A673 (cell line): ENCODE results near the gene COBL. TPM values are rescaled to one million over a fixed set of nuclear protein-coding genes. Genes with fewer than 3 reads are reported as not detected.

Source experiments
- BruUV-seq: library from RNA; stranded (reverse); fragments of 400-500 nt; replicated peaks from 2 replicates; lab custom pipeline; 2021; lab: Mats Ljungman, UMichigan
- CTCF ChIA-PET: fragments of 300-600 bp; sonication (Branson Sonifier 250); formaldehyde crosslinking; loops from one replicate; lab custom pipeline; 2022; ENCODE audit warnings: antibody characterized with exemption; lab: Charles Lee
- POLR2A ChIA-PET: fragments of 300-600 bp; sonication (Branson Sonifier 250); formaldehyde crosslinking; loops from one replicate; lab custom pipeline; 2022; ENCODE audit warnings: antibody characterized with exemption; ENCODE audit not compliant: low non-redundant PET; lab: Charles Lee
- DNase-seq: peaks from one replicate; pipeline ENCODE4 v3.0.0-alpha.2; 2015; ENCODE audit warnings: low spot score
- H3K27ac ChIP-seq: fragments of 200-600 bp; sonication (generic); 2 replicates; pipeline ENCODE4 v1.5.1; 2016; ENCODE audit warnings: mixed run types, low read depth, mild to moderate bottlenecking, mixed read lengths, antibody characterized with exemption, low read length; ENCODE audit not compliant: poor library complexity, severe bottlenecking
- H3K27me3 ChIP-seq: fragments of 200-600 bp; sonication (generic); replicated peaks from 2 replicates; pipeline ENCODE4 v1.6.1; 2017; ENCODE audit warnings: mixed run types, low read depth, mild to moderate bottlenecking, mixed read lengths, antibody characterized with exemption, low read length; ENCODE audit not compliant: insufficient read depth, poor library complexity
- H3K36me3 ChIP-seq: fragments of 200-600 bp; sonication (generic); 2 replicates; pipeline ENCODE4 v1.6.1; 2016; ENCODE audit warnings: mixed run types, mild to moderate bottlenecking, mixed read lengths, antibody characterized with exemption, low read length; ENCODE audit not compliant: insufficient read depth, poor library complexity, severe bottlenecking
- H3K4me1 ChIP-seq: fragments of 200-600 bp; sonication (generic); 2 replicates; pipeline ENCODE4 v1.6.1; 2017; ENCODE audit warnings: mixed run types, mild to moderate bottlenecking, mixed read lengths, antibody characterized with exemption, low read length; ENCODE audit not compliant: insufficient read depth, poor library complexity, severe bottlenecking
- H3K4me3 ChIP-seq: fragments of 200-600 bp; sonication (generic); 2 replicates; pipeline ENCODE4 v1.5.1; 2016; ENCODE audit warnings: low read depth, mixed run types, mild to moderate bottlenecking, mixed read lengths, low read length; ENCODE audit not compliant: poor library complexity, severe bottlenecking
- H3K9me3 ChIP-seq: fragments of 200-600 bp; sonication (generic); 2 replicates; pipeline ENCODE4 v1.6.1; 2016; ENCODE audit warnings: mixed run types, low read depth, mild to moderate bottlenecking, mixed read lengths, antibody characterized with exemption, low read length; ENCODE audit not compliant: poor library complexity, severe bottlenecking
- EZH2 ChIP-seq: fragments of 200-600 bp; sonication (generic); IDR thresholded peaks from 2 replicates; pipeline ENCODE4 v1.6.1; 2017; ENCODE audit warnings: borderline replicate concordance, low read depth, mild to moderate bottlenecking, mixed read lengths, antibody characterized with exemption, low read length; ENCODE audit not compliant: poor library complexity, severe bottlenecking
- intact Hi-C: fragments of 100-400 bp; cut with micrococcal nuclease; formaldehyde crosslinking; loops from one replicate; pipeline ENCODE4 v1.10.0; 2022; ENCODE audit not compliant: unreplicated experiment
- total RNA-seq: library from RNA; stranded (reverse); gene quantifications from 2 replicates; pipeline ENCODE4 v1.2.3, GENCODE V29; 2021
- TF ChIP-seq, protein P1 (sequence below): fragments of 300-800, 200-600 bp; sonication (generic); conservative IDR thresholded peaks from 2 replicates; pipeline ENCODE4 v1.5.1; 2017; ENCODE audit warnings: low read depth, mild to moderate bottlenecking, antibody characterized with exemption, low read length, moderate library complexity, mixed read lengths

Gene COBL
- total RNA-seq, 1 experiment from 2014 or later = not detected

DNA sequence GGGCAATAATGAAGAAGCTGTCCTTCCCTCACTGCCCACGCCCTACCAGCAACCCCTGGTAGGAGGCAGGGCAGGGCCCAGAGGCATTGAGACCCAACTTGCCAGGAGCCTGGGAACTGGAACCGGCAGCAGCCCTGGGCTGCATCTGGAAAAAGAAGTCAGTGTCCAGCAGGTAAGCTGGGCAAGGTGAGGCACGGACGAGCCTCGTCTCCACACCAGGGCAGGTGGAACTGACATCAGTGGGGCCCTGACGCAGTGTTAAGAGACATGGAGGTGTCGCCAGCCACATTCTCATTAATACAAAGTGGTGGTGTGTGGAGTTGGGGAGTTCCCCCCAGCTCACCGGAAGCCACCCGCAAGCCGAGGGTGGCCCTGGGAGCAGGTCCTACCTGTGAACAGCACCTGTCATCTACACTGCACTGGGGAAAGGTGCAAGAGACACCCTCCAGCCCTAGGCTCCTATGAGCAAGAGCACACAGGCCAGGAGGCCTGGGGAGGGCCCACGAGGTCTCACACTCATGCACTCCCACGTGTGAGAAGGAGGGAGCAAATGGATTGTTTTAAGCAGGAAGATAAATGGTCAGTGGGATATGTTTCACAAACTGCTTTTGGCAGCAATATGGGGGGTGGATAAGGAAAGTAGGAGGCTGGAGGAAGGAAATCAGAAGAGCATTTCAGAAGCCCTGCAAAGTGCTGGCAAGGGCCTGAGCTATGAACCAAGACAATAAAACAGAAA, 53.6 kb downstream of the COBL start:
- DNase-seq = no peak
- intact Hi-C loops = no loop called here
- Histone ChIP-seq H3K27me3 (no peaks in the 10 kb centered on the region), H3K9me3 (no peaks in the 10 kb centered on the region), H3K27ac (no peak overlapping the region), H3K4me3 (no peak overlapping the region), H3K36me3 (no peaks in the 10 kb centered on the region), H3K4me1 (no peaks in the 10 kb centered on the region)
- ChIA-PET CTCF (no interaction called here), POLR2A (no interaction called here)
- TF ChIP-seq EZH2 = no peak
- TF ChIP-seq, protein P1, sequence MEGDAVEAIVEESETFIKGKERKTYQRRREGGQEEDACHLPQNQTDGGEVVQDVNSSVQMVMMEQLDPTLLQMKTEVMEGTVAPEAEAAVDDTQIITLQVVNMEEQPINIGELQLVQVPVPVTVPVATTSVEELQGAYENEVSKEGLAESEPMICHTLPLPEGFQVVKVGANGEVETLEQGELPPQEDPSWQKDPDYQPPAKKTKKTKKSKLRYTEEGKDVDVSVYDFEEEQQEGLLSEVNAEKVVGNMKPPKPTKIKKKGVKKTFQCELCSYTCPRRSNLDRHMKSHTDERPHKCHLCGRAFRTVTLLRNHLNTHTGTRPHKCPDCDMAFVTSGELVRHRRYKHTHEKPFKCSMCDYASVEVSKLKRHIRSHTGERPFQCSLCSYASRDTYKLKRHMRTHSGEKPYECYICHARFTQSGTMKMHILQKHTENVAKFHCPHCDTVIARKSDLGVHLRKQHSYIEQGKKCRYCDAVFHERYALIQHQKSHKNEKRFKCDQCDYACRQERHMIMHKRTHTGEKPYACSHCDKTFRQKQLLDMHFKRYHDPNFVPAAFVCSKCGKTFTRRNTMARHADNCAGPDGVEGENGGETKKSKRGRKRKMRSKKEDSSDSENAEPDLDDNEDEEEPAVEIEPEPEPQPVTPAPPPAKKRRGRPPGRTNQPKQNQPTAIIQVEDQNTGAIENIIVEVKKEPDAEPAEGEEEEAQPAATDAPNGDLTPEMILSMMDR = no peak
- BruUV-seq = no TSS peak

DNA sequence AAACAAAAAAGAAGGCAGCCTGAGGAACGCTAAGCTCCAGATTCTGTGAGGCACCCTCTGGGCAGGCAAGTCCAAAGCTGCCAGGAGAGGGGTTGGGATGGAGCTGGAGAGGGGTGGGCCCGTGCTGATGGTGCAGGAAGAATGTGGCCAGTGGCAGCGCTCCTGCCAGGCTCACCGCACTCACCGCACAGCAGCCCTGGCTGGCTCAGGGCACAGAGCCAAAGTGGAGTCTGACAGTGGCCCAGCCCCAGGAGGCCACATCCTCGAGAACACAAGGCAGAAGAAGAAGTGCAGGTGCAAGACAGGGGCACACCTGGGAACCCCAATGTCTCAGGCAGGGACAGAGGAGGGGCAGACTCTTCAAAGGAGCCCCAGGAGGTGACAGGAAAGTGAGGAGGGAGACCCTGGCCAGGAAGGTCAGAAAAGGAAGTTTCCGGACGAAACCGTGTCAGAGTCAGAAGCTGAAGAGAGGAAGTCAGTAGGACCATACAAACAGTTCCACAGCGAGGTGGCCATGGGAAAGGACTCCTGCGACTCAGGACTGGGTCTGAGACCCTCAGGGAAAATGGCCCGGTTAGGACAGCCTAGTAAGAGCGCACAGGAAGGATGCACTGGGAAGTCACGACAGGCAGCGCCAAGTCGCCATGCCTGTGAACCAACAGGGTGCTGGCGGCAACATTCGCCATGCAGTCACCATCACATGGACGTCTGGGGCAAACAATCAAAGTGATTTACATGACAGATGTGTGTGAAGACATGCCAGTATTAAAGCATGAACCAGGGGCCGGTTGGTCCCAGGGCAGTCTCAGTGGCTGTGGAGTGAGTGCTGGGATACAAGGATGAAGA, 54.4 kb downstream of the COBL start:
- no TSS peak for BruUV-seq
- H3K4me1 ChIP-seq = no peaks in the 10 kb centered on the region
- no peak for DNase-seq
- H3K36me3 ChIP-seq = no peaks in the 10 kb centered on the region
- no peak overlapping the region for H3K27ac ChIP-seq
- H3K27me3 ChIP-seq = no peaks in the 10 kb centered on the region
- CTCF ChIA-PET = no interaction called here
- POLR2A ChIA-PET = no interaction called here
- no peak for TF ChIP-seq EZH2
- TF ChIP-seq, protein P1 = no peak
- no peaks in the 10 kb centered on the region for H3K9me3 ChIP-seq
- no peak overlapping the region for H3K4me3 ChIP-seq
- intact Hi-C loops = no loop called here

DNA sequence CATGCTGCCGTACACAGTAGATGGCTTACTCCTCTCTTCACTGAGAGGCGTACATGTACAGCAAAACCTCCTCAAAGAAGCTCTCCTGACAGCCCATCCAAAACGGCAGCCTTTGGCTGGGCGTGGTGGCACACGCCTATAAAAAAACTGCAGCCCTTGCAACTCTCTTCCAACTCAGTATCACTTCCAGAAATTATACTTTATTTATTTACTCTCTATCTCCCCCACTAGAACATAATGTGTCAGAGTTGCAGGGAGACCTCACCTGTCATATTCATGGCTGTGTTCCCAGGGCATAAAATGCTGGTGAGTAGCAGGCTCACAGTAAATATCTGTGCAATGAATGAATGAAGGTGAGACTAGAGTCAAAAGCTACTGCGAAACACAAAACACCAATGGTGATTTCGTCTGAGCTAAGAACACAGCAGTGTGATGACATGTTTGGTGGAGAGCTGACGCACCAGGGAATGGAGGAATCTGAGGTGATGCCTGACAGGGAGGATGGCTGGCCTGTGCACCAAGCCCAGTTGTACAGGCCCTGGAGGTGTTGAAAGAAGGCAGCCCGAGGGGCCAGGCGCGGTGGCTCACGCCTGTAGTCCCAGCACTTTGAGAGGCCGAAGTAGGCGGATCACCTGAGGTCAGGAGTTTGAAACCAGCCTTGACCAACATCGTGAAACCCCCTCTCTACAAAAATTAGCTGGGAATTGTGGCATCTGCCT, 55.3 kb downstream of the COBL start:
- no peak overlapping the region for H3K4me3 ChIP-seq
- H3K27ac ChIP-seq = no peak overlapping the region
- TF ChIP-seq, protein P1 = no peak
- no peak for TF ChIP-seq EZH2
- BruUV-seq = no TSS peak
- H3K27me3 ChIP-seq = no peaks in the 10 kb centered on the region
- ChIA-PET CTCF (no interaction called here), POLR2A (no interaction called here)
- no peaks in the 10 kb centered on the region for H3K9me3 ChIP-seq
- H3K4me1 ChIP-seq = no peaks in the 10 kb centered on the region
- no peak for DNase-seq
- intact Hi-C loops = no loop called here
- H3K36me3 ChIP-seq = no peaks in the 10 kb centered on the region
